Measurements from ENCODE around the gene GARNL3. TPM values are rescaled to one million over a fixed set of nuclear protein-coding genes. Genes with fewer than 3 reads are reported as not detected.

Gene GARNL3
- total RNA-seq, 2 donors from 2014 or later = 34.2 to 34.4 TPM

GRCh38 chr9:127300886-127301447, 36.4 kb downstream of the GARNL3 start:
- Histone ChIP-seq H3K27me3 (replicated peaks; ENCODE audit: insufficient read depth) (no peaks in the 10 kb centered on the region), H3K4me1 (replicated peaks) (no peaks in the 10 kb centered on the region), H3K4me3 (no peak overlapping the region), H3K27ac (no peak overlapping the region), H3K36me3 (no peaks in the 10 kb centered on the region), H3K9me3 (no peaks in the 10 kb centered on the region)
- DNase-seq (ENCODE audit: low spot score) = no peak
- intact Hi-C loops (cut with DNase I) = no loop called here
- TF ChIP-seq POLR2A (IDR thresholded peaks at IDR 0.05) = no peak
- TF ChIP-seq CTCF (IDR thresholded peaks at IDR 0.05) = no peak
- TF ChIP-seq POLR2AphosphoS5 (IDR thresholded peaks at IDR 0.05) = no peak
- 89% methylated on average over 3 of the region's 3 CpGs for WGBS

GRCh38 chr9:127303830-127304229, 39.3 kb downstream of the GARNL3 start:
- Histone ChIP-seq H3K27me3 (replicated peaks; ENCODE audit: insufficient read depth) (no peaks in the 10 kb centered on the region), H3K36me3 (no peaks in the 10 kb centered on the region), H3K9me3 (no peaks in the 10 kb centered on the region), H3K4me3 (no peak overlapping the region), H3K27ac (no peak overlapping the region), H3K4me1 (replicated peaks) (no peaks in the 10 kb centered on the region)
- WGBS = 56% methylated on average over 1 of the region's 1 CpG
- DNase-seq (ENCODE audit: low spot score) = no peak
- TF ChIP-seq POLR2A (IDR thresholded peaks at IDR 0.05) (no peak), POLR2AphosphoS5 (IDR thresholded peaks at IDR 0.05) (no peak), CTCF (IDR thresholded peaks at IDR 0.05) (no peak)
- intact Hi-C loops (cut with DNase I) = no loop called here

GRCh38 chr9:127305206-127305837, 40.7 kb downstream of the GARNL3 start:
- no peaks in the 10 kb centered on the region for H3K27me3 ChIP-seq (replicated peaks; ENCODE audit: insufficient read depth)
- TF ChIP-seq POLR2AphosphoS5 (IDR thresholded peaks at IDR 0.05) (no peak), CTCF (IDR thresholded peaks at IDR 0.05) (no peak), POLR2A (IDR thresholded peaks at IDR 0.05) (no peak)
- H3K9me3 ChIP-seq = no peaks in the 10 kb centered on the region
- 98% methylated on average over 1 of the region's 1 CpG for WGBS
- no peak overlapping the region for H3K4me3 ChIP-seq
- no peaks in the 10 kb centered on the region for H3K36me3 ChIP-seq
- no peak for DNase-seq (ENCODE audit: low spot score)
- intact Hi-C loops (cut with DNase I) = no loop called here
- H3K4me1 ChIP-seq (replicated peaks) = no peaks in the 10 kb centered on the region
- H3K27ac ChIP-seq = no peak overlapping the region

- no peak for TF ChIP-seq POLR2A (IDR thresholded peaks at IDR 0.05)
- TF ChIP-seq CTCF (IDR thresholded peaks at IDR 0.05) = no peak
- no peak for TF ChIP-seq POLR2AphosphoS5 (IDR thresholded peaks at IDR 0.05)
- Histone ChIP-seq H3K27me3 (replicated peaks; ENCODE audit: insufficient read depth) (no peaks in the 10 kb centered on the region), H3K4me1 (replicated peaks) (no peaks in the 10 kb centered on the region), H3K4me3 (no peak overlapping the region), H3K9me3 (no peaks in the 10 kb centered on the region), H3K36me3 (no peaks in the 10 kb centered on the region), H3K27ac (no peak overlapping the region)
- no peak for DNase-seq (ENCODE audit: low spot score)
- intact Hi-C loops (cut with DNase I) = no loop called here
- 79% methylated on average over 4 of the region's 4 CpGs for WGBS
Observed at GRCh38 chr9:127305838-127306226, 41.3 kb downstream of the GARNL3 start.

GRCh38 chr9:127307802-127308201, 43.2 kb downstream of the GARNL3 start:
- WGBS = 84% methylated on average over 2 of the region's 2 CpGs
- intact Hi-C loops (cut with DNase I) = no loop called here
- H3K4me1 ChIP-seq (replicated peaks) = no peaks in the 10 kb centered on the region
- H3K27me3 ChIP-seq (replicated peaks; ENCODE audit: insufficient read depth) = no peaks in the 10 kb centered on the region
- DNase-seq (ENCODE audit: low spot score) = no peak
- no peak overlapping the region for H3K27ac ChIP-seq
- TF ChIP-seq POLR2A (IDR thresholded peaks at IDR 0.05) (no peak), CTCF (IDR thresholded peaks at IDR 0.05) (no peak), POLR2AphosphoS5 (IDR thresholded peaks at IDR 0.05) (no peak)
- H3K4me3 ChIP-seq = no peak overlapping the region
- H3K9me3 ChIP-seq = no peaks in the 10 kb centered on the region
- H3K36me3 ChIP-seq = no peaks in the 10 kb centered on the region
